Cardiac muscle cell (in vitro differentiated cells and primary cell): ENCODE results near the gene KLF2. TPM values are rescaled to one million over a fixed set of nuclear protein-coding genes. Genes with fewer than 3 reads are reported as not detected.
A peak's percentile ranks its signal among the peaks of the same experiment; 100 is the strongest.

ENCODE experiments used
- DNase-seq, 2 donors: peaks; one replicate each; pipeline versions ENCODE4 v3.0.0 to v3.0.0-alpha.2; 2010 to 2017; ENCODE audit warnings: low read depth in 1 of 2, low spot score in 1 of 2
- H3K27ac ChIP-seq: fragments of 200-600 bp; sonication (generic); 2 replicates; pipeline ENCODE4 v1.5.1; 2016
- H3K27me3 ChIP-seq: fragments of 200-600 bp; sonication (generic); 2 replicates; pipeline ENCODE4 v1.6.0; 2016; ENCODE audit warnings: control low read depth
- H3K36me3 ChIP-seq: fragments of 200-600 bp; sonication (generic); 2 replicates; pipeline ENCODE4 v1.5.1; 2016; ENCODE audit warnings: control low read depth
- H3K4me1 ChIP-seq: fragments of 200-600 bp; sonication (generic); 2 replicates; pipeline ENCODE4 v1.8.1; 2017; ENCODE audit warnings: low read depth, mild to moderate bottlenecking, mixed run types
- H3K4me3 ChIP-seq: fragments of 200-600 bp; sonication (generic); 2 replicates; pipeline ENCODE4 v1.5.1; 2016; ENCODE audit warnings: mild to moderate bottlenecking
- H3K9me3 ChIP-seq: fragments of 200-600 bp; sonication (generic); 2 replicates; pipeline ENCODE4 v1.5.1; 2017; ENCODE audit warnings: low read depth, mild to moderate bottlenecking, control low read depth
- polyA plus RNA-seq: library from polyadenylated mRNA; unstranded; fragments of >200 nt; fragmentation: Nextera tagmentation; extraction: Ambion mirVana; gene quantifications from 2 replicates; pipeline ENCODE4 v1.2.1, GENCODE V29; 2016
- total RNA-seq: library from RNA; depleted of rRNA; stranded (reverse); fragments of >200 nt; gene quantifications from 2 replicates; pipeline ENCODE4 v1.2.3, GENCODE V29; 2016
- TF ChIP-seq, protein P1 (sequence below): IDR thresholded peaks from 2 replicates; pipeline ENCODE4 v1.5.1; 2012; ENCODE audit warnings: low read depth, mild to moderate bottlenecking, low read length

KLF2 gene
- total and polyA plus RNA-seq, 2 experiments from 2014 or later = 7.8 to 10.9 TPM

DNA sequence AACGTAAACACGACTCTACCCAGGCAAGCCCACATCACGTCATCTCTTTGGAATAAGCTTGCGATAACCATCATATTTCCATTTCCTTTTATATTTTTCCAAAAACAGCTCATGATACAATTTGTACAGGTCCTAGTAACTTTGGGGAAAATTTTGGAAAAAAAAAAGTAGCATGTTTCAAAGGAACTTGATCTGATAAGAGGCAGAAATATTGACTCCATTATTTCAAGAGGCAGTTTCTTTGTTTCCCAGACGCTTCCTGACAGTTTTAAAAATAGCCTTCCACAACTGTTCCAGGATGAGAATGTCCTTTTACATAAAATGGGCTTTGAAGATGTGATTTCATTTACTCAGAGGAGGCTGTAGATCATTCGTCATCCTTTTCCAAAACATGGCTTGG is 23.1 kb downstream of the KLF2 start:
- Histone ChIP-seq H3K27me3 (no peaks in the 10 kb centered on the region), H3K9me3 (no peaks in the 10 kb centered on the region), H3K27ac (no peak overlapping the region), H3K36me3 (no peaks in the 10 kb centered on the region), H3K4me1 (peaks cover 6% of the 10 kb centered on the region), H3K4me3 (no peak overlapping the region)
- no peak for DNase-seq
- TF ChIP-seq, protein P1, sequence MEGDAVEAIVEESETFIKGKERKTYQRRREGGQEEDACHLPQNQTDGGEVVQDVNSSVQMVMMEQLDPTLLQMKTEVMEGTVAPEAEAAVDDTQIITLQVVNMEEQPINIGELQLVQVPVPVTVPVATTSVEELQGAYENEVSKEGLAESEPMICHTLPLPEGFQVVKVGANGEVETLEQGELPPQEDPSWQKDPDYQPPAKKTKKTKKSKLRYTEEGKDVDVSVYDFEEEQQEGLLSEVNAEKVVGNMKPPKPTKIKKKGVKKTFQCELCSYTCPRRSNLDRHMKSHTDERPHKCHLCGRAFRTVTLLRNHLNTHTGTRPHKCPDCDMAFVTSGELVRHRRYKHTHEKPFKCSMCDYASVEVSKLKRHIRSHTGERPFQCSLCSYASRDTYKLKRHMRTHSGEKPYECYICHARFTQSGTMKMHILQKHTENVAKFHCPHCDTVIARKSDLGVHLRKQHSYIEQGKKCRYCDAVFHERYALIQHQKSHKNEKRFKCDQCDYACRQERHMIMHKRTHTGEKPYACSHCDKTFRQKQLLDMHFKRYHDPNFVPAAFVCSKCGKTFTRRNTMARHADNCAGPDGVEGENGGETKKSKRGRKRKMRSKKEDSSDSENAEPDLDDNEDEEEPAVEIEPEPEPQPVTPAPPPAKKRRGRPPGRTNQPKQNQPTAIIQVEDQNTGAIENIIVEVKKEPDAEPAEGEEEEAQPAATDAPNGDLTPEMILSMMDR = no peak

DNA sequence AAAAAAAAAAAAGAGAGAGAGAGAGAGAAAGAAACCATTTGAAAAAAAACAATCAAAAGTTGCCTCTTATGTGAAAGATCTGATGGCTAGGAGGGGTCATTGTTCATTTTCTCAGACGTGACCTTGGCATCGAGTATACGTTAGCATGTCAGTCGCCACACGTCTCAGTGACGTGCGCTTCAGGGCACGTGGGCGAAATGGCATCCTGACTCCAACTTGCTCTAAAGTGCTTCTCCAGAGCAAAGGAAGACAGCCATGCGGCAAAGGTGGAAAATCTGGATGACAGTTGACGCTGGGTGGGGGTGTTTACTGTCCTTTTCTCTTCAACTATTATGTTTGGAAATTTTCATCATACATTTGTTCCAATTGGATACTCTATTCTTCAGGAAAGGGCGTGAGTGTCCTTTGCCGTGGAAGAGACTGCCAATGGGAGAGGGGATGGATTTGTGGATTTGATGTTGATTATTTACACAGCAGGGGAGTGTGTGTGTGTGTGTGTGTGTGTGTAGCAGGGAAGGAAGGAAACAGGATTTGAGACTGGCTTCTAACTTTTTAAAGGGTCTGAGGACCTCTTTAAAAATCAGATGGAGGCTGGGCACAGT is 25.0 kb downstream of the KLF2 start:
- TF ChIP-seq, protein P1 = no peak
- Histone ChIP-seq H3K36me3 (no peaks in the 10 kb centered on the region), H3K4me3 (no peak overlapping the region), H3K9me3 (no peaks in the 10 kb centered on the region), H3K4me1 (peaks cover 6% of the 10 kb centered on the region), H3K27ac (no peak overlapping the region), H3K27me3 (no peaks in the 10 kb centered on the region)
- no peak for DNase-seq

DNA sequence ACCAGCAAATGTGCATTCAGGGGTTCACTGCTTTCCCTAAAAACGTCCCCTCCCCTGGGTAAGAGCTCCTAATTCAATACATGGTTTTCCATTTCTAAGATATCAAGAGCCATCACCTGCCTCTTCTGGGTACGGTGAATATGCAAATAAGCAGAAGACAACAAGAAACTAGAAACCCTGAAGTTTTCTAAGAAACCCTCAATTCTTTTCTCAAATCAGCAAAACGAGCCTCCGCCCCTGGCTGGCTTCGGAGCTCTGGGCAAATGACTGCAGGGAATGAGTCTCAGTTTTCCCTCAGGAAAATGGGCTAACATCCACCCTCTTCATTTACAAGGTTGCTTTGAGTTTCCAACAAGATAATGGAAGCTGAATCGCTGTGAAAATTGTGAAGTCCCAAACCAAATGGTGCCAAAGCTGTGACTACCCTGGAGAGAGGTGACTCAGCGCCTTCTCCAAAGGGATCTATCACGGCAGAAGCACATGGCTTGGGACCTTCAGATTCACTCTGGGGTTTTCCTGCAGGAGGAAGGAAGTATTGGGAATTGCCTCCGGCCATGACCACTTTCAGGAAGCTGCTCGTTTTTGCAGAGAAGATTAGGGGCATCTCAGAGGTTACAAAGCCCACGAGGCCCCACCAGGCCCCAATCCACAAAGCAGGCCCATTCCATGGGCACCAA is 26.6 kb downstream of the KLF2 start:
- no peak overlapping the region for H3K27ac ChIP-seq

DNA sequence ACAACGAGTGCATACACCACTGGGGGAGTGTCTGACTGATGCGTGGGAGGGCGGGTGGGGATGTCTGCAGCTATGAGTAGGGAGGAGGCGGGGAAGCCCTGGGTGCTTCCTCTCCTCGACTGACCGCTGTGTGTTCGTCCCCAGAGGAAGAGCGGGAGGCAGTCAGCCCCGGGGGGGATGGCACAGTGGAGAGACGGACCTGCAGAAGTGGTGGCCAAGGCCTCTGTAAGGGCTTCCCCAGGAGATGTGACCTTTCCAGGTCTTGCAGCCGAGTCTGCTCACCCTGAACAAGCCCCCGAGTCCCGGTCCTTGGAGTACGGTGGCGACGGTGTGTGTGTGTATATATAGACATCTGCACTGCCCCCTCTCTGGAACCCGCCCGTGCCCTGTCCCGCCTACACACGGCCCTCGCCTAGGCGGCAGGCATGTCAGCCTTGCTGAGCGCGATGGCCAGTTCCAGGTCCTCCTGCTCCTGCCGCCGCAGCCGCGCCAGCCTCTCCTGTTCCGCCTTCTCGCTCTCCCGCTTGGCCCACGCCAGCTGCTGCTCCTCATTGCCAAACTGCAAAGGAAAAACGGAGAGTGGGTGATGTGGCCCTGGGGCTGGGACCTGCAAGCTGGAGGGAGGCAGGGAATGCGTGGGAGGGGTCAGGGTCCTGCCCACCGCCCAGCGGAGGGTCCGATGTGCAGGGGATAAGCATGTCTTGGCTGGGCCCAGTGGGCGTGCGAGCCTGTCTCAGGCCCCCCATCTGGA is 30.8 kb downstream of the KLF2 start:
- H3K4me1 ChIP-seq = no peaks in the 10 kb centered on the region
- H3K36me3 ChIP-seq = no peaks in the 10 kb centered on the region
- H3K27ac ChIP-seq = peak overlapping the region; percentile 15
- H3K27me3 ChIP-seq = no peaks in the 10 kb centered on the region
- DNase-seq = peak in 1 of 2 donors; percentile 65
- TF ChIP-seq, protein P1 = no peak
- no peak overlapping the region for H3K4me3 ChIP-seq
- H3K9me3 ChIP-seq = no peaks in the 10 kb centered on the region

More for the DNA sequence above, 26.6 kb downstream of the KLF2 start:
- H3K27me3 ChIP-seq = no peaks in the 10 kb centered on the region
- DNase-seq = no peak
- peaks cover 6% of the 10 kb centered on the region for H3K4me1 ChIP-seq
- no peaks in the 10 kb centered on the region for H3K9me3 ChIP-seq
- H3K36me3 ChIP-seq = no peaks in the 10 kb centered on the region
- TF ChIP-seq, protein P1 = no peak
- H3K4me3 ChIP-seq = no peak overlapping the region

DNA sequence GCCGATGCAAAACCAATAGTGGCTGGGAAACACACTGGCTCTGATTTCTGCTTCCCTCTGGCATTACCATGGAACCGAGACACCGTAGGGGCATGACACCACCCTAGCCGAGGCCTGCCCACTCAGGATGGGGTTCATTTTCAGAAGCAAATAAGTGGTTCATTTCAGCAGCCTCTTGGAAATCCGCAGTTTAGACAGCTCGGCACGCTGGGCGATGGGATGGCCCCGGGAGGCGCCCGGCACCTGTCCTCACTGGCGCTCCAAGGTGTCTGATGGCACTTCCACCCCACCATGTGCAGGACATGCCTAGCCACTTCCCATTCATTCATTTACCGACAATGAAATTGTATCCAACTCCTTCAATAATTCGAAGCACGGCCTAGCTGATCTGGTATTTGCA is 33.8 kb downstream of the KLF2 start:
- Histone ChIP-seq H3K36me3 (no peaks in the 10 kb centered on the region), H3K27me3 (no peaks in the 10 kb centered on the region), H3K4me1 (peaks cover 9% of the 10 kb centered on the region), H3K4me3 (no peak overlapping the region), H3K27ac (no peak overlapping the region), H3K9me3 (no peaks in the 10 kb centered on the region)
- no peak for DNase-seq
- TF ChIP-seq, protein P1 = no peak
